ENCODE measurements around the gene MISP.

GRCh38 chr19:772730-773436 is 22.0 kb downstream of the MISP start:
- no peak for TF ChIP-seq MLLT1 (IDR thresholded peaks at IDR 0.05)
- no peak for TF ChIP-seq NRF1 (conservative IDR thresholded peaks at IDR 0.05; ENCODE audit: low read depth, low read length)
- no peak for TF ChIP-seq CHD4 (IDR thresholded peaks at IDR 0.05)
- TF ChIP-seq YY1 (IDR thresholded peaks at IDR 0.05; ENCODE audit: low read depth, low read length), result no peak
- TF ChIP-seq CTCF (IDR thresholded peaks at IDR 0.05 in 2 of 3, conservative IDR thresholded peaks at IDR 0.05 in 1 of 3; ENCODE audit: control insufficient read depth in 2 of 3, extremely low read depth in 1 of 3, insufficient read depth in 1 of 3, low read depth in 3 of 3, low read length in 3 of 3), result no peak
- TF ChIP-seq ATF2 (IDR thresholded peaks at IDR 0.05; ENCODE audit: low read length), result no peak
- no peak for TF ChIP-seq EZH2 (IDR thresholded peaks at IDR 0.05; ENCODE audit: borderline replicate concordance, control insufficient read depth, low read depth, low read length)
- TF ChIP-seq TAF1 (IDR thresholded peaks at IDR 0.05; ENCODE audit: borderline replicate concordance, low read depth, low read length), result no peak

Data from GM12878 (cell line).